Measurements from ENCODE around the gene C2orf68. TPM values are rescaled to one million over a fixed set of nuclear protein-coding genes. Genes with fewer than 3 reads are reported as not detected.

The C2orf68 gene
- total and polyA plus RNA-seq, 10 donors, result 16.0 to 45.2 (median 29.2) TPM

DNA sequence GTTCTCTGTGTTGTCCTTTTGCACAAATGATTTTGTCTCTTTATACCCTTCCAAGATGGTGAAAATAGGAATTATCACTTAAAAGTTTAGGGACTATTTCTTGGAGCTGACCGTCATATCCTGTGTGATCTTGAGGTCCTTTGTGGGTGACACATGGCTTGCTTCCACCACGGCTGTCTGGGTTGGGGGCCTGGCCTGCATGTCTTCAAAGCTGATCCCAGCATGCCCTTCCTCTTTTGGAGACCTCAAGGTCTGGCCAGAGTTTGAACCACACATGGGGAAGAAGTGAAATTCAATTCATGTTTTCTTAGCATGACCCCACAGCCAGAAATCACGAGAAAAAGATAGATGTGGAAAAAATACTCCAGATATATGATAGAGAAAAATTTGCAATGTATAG, 42.1 kb upstream of the C2orf68 start:
- intact Hi-C loops (cut with DNase I; ENCODE audit: low total_unique reads), result no loop called here
- DNase-seq, result no peak
- H3K9me3 ChIP-seq, result no peaks in the 10 kb centered on the region
- H3K4me3 ChIP-seq, result no peak overlapping the region
- no peak overlapping the region for H3K27ac ChIP-seq
- TF ChIP-seq, protein P1, sequence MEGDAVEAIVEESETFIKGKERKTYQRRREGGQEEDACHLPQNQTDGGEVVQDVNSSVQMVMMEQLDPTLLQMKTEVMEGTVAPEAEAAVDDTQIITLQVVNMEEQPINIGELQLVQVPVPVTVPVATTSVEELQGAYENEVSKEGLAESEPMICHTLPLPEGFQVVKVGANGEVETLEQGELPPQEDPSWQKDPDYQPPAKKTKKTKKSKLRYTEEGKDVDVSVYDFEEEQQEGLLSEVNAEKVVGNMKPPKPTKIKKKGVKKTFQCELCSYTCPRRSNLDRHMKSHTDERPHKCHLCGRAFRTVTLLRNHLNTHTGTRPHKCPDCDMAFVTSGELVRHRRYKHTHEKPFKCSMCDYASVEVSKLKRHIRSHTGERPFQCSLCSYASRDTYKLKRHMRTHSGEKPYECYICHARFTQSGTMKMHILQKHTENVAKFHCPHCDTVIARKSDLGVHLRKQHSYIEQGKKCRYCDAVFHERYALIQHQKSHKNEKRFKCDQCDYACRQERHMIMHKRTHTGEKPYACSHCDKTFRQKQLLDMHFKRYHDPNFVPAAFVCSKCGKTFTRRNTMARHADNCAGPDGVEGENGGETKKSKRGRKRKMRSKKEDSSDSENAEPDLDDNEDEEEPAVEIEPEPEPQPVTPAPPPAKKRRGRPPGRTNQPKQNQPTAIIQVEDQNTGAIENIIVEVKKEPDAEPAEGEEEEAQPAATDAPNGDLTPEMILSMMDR (IDR thresholded peaks at IDR 0.05 in 8 of 11, conservative IDR thresholded peaks at IDR 0.05 in 3 of 11), result no peak
- WGBS, 5 donors, result 53 to 69% (median 65%) methylated on average over 3 of the region's 3 CpGs
- H3K4me1 ChIP-seq, result peaks cover 0 to 7% (median 0%) of the 10 kb centered on the region in 6 donors
- peaks cover 0 to 97% (median 49%) of the 10 kb centered on the region in 6 donors for H3K36me3 ChIP-seq
- no peaks in the 10 kb centered on the region for H3K27me3 ChIP-seq (replicated peaks in 1 of 7)

DNA sequence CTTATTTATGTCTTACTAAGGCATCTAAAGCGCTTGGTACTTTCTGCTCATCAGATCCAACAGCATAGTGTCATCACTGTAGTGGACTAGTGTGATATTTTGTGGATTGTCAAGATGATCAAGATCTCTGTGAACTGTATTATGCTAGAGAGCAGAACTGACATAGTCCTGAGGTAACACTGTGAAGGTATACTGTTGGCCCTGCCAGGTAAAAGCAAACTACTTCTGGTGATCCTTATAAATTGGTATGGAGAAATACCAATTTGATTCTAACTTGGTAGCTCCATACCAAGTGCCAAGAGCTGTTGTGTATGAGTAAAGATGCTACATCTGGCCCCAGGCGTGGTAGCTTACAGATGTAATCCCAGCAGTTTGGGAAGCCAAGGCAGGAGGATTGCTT, 40.2 kb upstream of the C2orf68 start:
- intact Hi-C loops (cut with DNase I; ENCODE audit: low total_unique reads), result no loop called here
- 85 to 98% (median 96%) methylated on average over 2 of the region's 2 CpGs for WGBS, 5 donors
- Histone ChIP-seq H3K4me3 (no peak overlapping the region), H3K27me3 (replicated peaks in 1 of 7) (no peaks in the 10 kb centered on the region), H3K4me1 (peaks cover 0 to 25% (median 15%) of the 10 kb centered on the region in 6 donors), H3K36me3 (peaks cover 3 to 99% (median 64%) of the 10 kb centered on the region in 6 donors), H3K9me3 (no peaks in the 10 kb centered on the region), H3K27ac (no peak overlapping the region)
- DNase-seq, result no peak
- no peak for TF ChIP-seq POLR2AphosphoS5 (IDR thresholded peaks at IDR 0.05)
- TF ChIP-seq, protein P1 (IDR thresholded peaks at IDR 0.05 in 8 of 11, conservative IDR thresholded peaks at IDR 0.05 in 3 of 11), result no peak
- TF ChIP-seq POLR2A (IDR thresholded peaks at IDR 0.05), result no peak

DNA sequence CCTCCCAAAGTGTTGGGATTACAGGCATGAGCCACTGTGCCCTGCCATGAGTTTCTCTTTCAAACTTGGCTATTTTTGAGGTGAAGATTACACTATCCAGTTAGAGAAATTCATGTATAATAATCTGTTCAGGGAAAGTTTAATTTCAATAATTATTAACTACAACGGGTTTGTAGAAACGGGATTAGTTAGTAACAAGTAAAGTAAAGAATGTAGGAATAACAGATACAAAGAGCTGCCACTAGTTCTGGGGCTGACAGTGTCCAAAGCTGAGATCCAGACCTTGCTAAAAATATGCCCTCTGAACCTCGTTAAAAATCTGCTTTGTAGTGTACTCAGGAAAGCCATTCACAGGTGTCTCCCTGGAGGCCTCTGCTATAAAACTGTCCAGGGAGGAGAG, 39.2 kb upstream of the C2orf68 start:
- H3K36me3 ChIP-seq, result peaks cover 3 to 99% (median 66%) of the 10 kb centered on the region in 6 donors
- WGBS, 5 donors, result 83 to 95% (median 93%) methylated on average over 3 of the region's 3 CpGs
- intact Hi-C loops (cut with DNase I; ENCODE audit: low total_unique reads), result no loop called here
- DNase-seq, result no peak
- TF ChIP-seq POLR2AphosphoS5 (IDR thresholded peaks at IDR 0.05), result no peak
- TF ChIP-seq POLR2A (IDR thresholded peaks at IDR 0.05), result no peak
- TF ChIP-seq, protein P1 (IDR thresholded peaks at IDR 0.05 in 8 of 11, conservative IDR thresholded peaks at IDR 0.05 in 3 of 11), result no peak
- no peaks in the 10 kb centered on the region for H3K27me3 ChIP-seq (replicated peaks in 1 of 7)
- H3K9me3 ChIP-seq, result no peaks in the 10 kb centered on the region
- H3K27ac ChIP-seq, result no peak overlapping the region
- H3K4me3 ChIP-seq, result no peak overlapping the region
- H3K4me1 ChIP-seq, result peaks cover 0 to 25% (median 12%) of the 10 kb centered on the region in 6 donors

DNA sequence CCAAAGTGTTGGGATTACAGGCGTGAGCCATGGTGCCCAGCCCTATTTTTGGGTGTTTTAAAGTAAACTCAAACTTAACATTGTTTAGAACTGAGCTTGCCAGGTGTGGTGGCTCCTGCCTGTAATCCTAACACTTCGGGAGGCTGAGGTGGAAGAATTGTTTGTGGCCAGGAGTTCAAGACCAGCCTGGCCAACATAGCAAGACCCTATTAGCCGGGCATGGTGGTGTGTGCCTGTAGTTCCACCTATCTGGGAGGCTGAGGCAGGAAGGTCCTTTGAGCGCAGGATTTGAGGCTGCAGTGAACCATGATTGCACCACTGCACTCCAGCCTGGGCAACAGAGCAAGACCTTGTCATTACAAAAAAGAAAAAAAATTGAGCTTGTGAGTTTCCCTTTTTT, 38.6 kb upstream of the C2orf68 start:
- 95 to 99% (median 95%) methylated on average over 4 of the region's 4 CpGs for WGBS, 5 donors
- H3K4me3 ChIP-seq, result no peak overlapping the region
- H3K4me1 ChIP-seq, result peaks cover 0 to 25% (median 12%) of the 10 kb centered on the region in 6 donors
- DNase-seq, result no peak
- no peak for TF ChIP-seq POLR2A (IDR thresholded peaks at IDR 0.05)
- TF ChIP-seq, protein P1 (IDR thresholded peaks at IDR 0.05 in 8 of 11, conservative IDR thresholded peaks at IDR 0.05 in 3 of 11), result no peak
- no peak for TF ChIP-seq POLR2AphosphoS5 (IDR thresholded peaks at IDR 0.05)
- H3K9me3 ChIP-seq, result no peaks in the 10 kb centered on the region
- intact Hi-C loops (cut with DNase I; ENCODE audit: low total_unique reads), result no loop called here
- peaks cover 3 to 99% (median 72%) of the 10 kb centered on the region in 6 donors for H3K36me3 ChIP-seq
- H3K27me3 ChIP-seq (replicated peaks in 1 of 7), result no peaks in the 10 kb centered on the region
- no peak overlapping the region for H3K27ac ChIP-seq
